Measurements from ENCODE around the gene BRSK2.
"Not testable (repeated sequence)": the region's sequence is repeated elsewhere in the genome, so short reads cannot be mapped to it uniquely, and the experiment has no call there.

The BRSK2 gene

GRCh38 chr11:1409852-1410125, 20.1 kb downstream of the BRSK2 start:
- DNase-seq (ENCODE audit: low read depth): not testable (repeated sequence)

- DNase-seq (ENCODE audit: low read depth): no peak
Observed at GRCh38 chr11:1410366-1411291, 20.9 kb downstream of the BRSK2 start.

GRCh38 chr11:1411301-1411700, 21.6 kb downstream of the BRSK2 start:
- DNase-seq (ENCODE audit: low read depth): no peak

GRCh38 chr11:1411739-1412138, 22.0 kb downstream of the BRSK2 start:
- DNase-seq (ENCODE audit: low read depth): not testable (repeated sequence)

GRCh38 chr11:1412377-1413095, 22.8 kb downstream of the BRSK2 start:
- DNase-seq (ENCODE audit: low read depth): no peak

- DNase-seq (ENCODE audit: low read depth): no peak
Observed at GRCh38 chr11:1414650-1415049, 24.9 kb downstream of the BRSK2 start.

- DNase-seq (ENCODE audit: low read depth): no peak
Observed at GRCh38 chr11:1415631-1416030, 25.9 kb downstream of the BRSK2 start.

- DNase-seq (ENCODE audit: low read depth): not testable (repeated sequence)
Observed at GRCh38 chr11:1418192-1418795, 28.6 kb downstream of the BRSK2 start.

GRCh38 chr11:1419811-1420210, 30.1 kb downstream of the BRSK2 start:
- no peak for DNase-seq (ENCODE audit: low read depth)

GRCh38 chr11:1421291-1421690, 31.6 kb downstream of the BRSK2 start:
- DNase-seq (ENCODE audit: low read depth): no peak

- DNase-seq (ENCODE audit: low read depth): no peak
Observed at GRCh38 chr11:1422481-1422880, 32.7 kb downstream of the BRSK2 start.

- no peak for DNase-seq (ENCODE audit: low read depth)
Observed at GRCh38 chr11:1422981-1423380, 33.2 kb downstream of the BRSK2 start.

GRCh38 chr11:1423406-1423805, 33.7 kb downstream of the BRSK2 start:
- DNase-seq (ENCODE audit: low read depth): not testable (repeated sequence)

GRCh38 chr11:1425006-1425405, 35.3 kb downstream of the BRSK2 start:
- no peak for DNase-seq (ENCODE audit: low read depth)

GRCh38 chr11:1425439-1425838, 35.7 kb downstream of the BRSK2 start:
- no peak for DNase-seq (ENCODE audit: low read depth)

- DNase-seq (ENCODE audit: low read depth): no peak
Observed at GRCh38 chr11:1428762-1429316, 39.1 kb downstream of the BRSK2 start.

GRCh38 chr11:1433568-1433967, 43.8 kb downstream of the BRSK2 start:
- DNase-seq (ENCODE audit: low read depth): no peak

- no peak for DNase-seq (ENCODE audit: low read depth)
Observed at GRCh38 chr11:1433977-1434640, 44.4 kb downstream of the BRSK2 start.

GRCh38 chr11:1435479-1435819, 45.7 kb downstream of the BRSK2 start:
- not testable (repeated sequence) for DNase-seq (ENCODE audit: low read depth)

- no peak for DNase-seq (ENCODE audit: low read depth)
Observed at GRCh38 chr11:1435820-1436467, 46.2 kb downstream of the BRSK2 start.

GRCh38 chr11:1436468-1437039, 46.8 kb downstream of the BRSK2 start:
- no peak for DNase-seq (ENCODE audit: low read depth)

Measured in T-helper 22 cell (primary cell).